Caco-2 (cell line): ENCODE results near the gene NRXN3. TPM values are rescaled to one million over a fixed set of nuclear protein-coding genes. Genes with fewer than 3 reads are reported as not detected.

Experiments used
- BruUV-seq: library from RNA; stranded (reverse); fragments of 400-500 nt; replicated peaks from 2 replicates; lab custom pipeline; 2021; lab: Mats Ljungman, UMichigan
- CTCF ChIA-PET: fragments of 300-600 bp; sonication (Branson Sonifier 250); formaldehyde crosslinking; loops from one replicate; lab custom pipeline; 2022; ENCODE audit warnings: antibody characterized with exemption; lab: Charles Lee
- POLR2A ChIA-PET: fragments of 300-600 bp; sonication (Branson Sonifier 250); formaldehyde crosslinking; loops from one replicate; lab custom pipeline; 2022; ENCODE audit warnings: antibody characterized with exemption; lab: Charles Lee
- DNase-seq, 2 experiments: peaks; one replicate each; pipeline versions ENCODE4 v3.0.0 to v3.0.0-alpha.2; 2020 to 2022
- H3K27me3 ChIP-seq: replicated peaks from 2 replicates; pipeline ENCODE4 v1.6.0; 2011; ENCODE audit warnings: low read length; ENCODE audit not compliant: control insufficient read depth, insufficient read depth
- H3K36me3 ChIP-seq: 2 replicates; pipeline ENCODE4 v1.5.1; 2011; ENCODE audit warnings: low read length; ENCODE audit not compliant: control insufficient read depth, insufficient read depth
- H3K4me1 ChIP-seq: fragments of 250-450 bp; sonication (Bioruptor Pico); 2 replicates; pipeline ENCODE4 v1.5.1; 2020; ENCODE audit warnings: mild to moderate bottlenecking
- H3K4me3 ChIP-seq: 2 replicates; pipeline ENCODE4 v1.5.1; 2011; ENCODE audit warnings: low read depth, mild to moderate bottlenecking, control low read depth, low read length
- H3K9me3 ChIP-seq: fragments of 250-450 bp; sonication (Bioruptor Pico); 2 replicates; pipeline ENCODE4 v1.5.1; 2020; ENCODE audit warnings: mild to moderate bottlenecking, moderate library complexity
- H3K27ac Mint-ChIP-seq: one replicate; pipeline ENCODE4 v1.8.0; 2022; ENCODE audit warnings: mixed read lengths; ENCODE audit not compliant: unreplicated experiment
- H3K27me3 Mint-ChIP-seq: one replicate; pipeline ENCODE4 v1.8.0; 2022; ENCODE audit warnings: mixed read lengths; ENCODE audit not compliant: insufficient read depth, unreplicated experiment
- H3K36me3 Mint-ChIP-seq: one replicate; pipeline ENCODE4 v1.8.0; 2022; ENCODE audit warnings: mild to moderate bottlenecking, mixed read lengths; ENCODE audit not compliant: insufficient read depth, unreplicated experiment
- H3K4me1 Mint-ChIP-seq: one replicate; pipeline ENCODE4 v1.8.0; 2022; ENCODE audit warnings: low read depth, mixed read lengths; ENCODE audit not compliant: unreplicated experiment
- H3K4me3 Mint-ChIP-seq: one replicate; pipeline ENCODE4 v1.8.0; 2022; ENCODE audit warnings: mild to moderate bottlenecking, moderate library complexity, mixed read lengths; ENCODE audit not compliant: unreplicated experiment
- H3K9me3 Mint-ChIP-seq: one replicate; pipeline ENCODE4 v1.8.0; 2022; ENCODE audit warnings: mixed read lengths; ENCODE audit not compliant: unreplicated experiment
- intact Hi-C: fragments of 100-400 bp; cut with micrococcal nuclease; formaldehyde crosslinking; loops from one replicate; pipeline ENCODE4 v1.10.0; 2022; ENCODE audit not compliant: unreplicated experiment
- total RNA-seq: library from RNA; stranded (reverse); gene quantifications from 2 replicates; pipeline ENCODE4 v1.2.3, GENCODE V29; 2022
- TF ChIP-seq, protein P1 (sequence below), 2 experiments: fragments of 200-600 bp in 1 of 2; IDR thresholded peaks; 1 replicate in 1 of 2; 2 replicates in 1 of 2; pipeline versions ENCODE4 v1.5.1 to v1.8.0; 2011 to 2022; ENCODE audit warnings: antibody characterized with exemption in 1 of 2, control low read depth in 1 of 2, inconsistent platforms in 1 of 2, low read depth in 1 of 2, low read length in 1 of 2, mild to moderate bottlenecking in 1 of 2, moderate library complexity in 1 of 2; ENCODE audit not compliant: insufficient read depth in 1 of 2, severe bottlenecking in 1 of 2, unreplicated experiment in 1 of 2

Gene NRXN3
- total RNA-seq, 1 experiment from 2014 or later = 12.4 TPM

DNA sequence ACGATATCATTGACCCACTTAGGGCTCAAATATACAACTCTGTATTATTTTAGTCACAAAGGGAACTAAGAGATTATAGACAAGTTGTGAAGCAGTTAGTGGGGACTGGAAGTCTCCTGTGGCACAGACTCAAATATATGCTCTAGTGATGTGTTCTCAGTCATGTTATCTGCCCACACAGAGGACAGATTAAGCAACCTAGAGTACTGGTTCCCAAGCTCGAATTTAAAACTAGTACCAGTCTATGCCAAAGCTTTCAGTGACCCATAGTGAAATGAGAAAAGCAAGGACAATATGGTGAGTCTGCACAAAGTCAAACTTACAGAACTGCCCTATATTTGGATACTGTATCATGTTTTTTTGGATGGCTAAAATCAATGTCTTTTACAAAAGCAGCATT is 1651.9 kb downstream of the NRXN3 start:
- TF ChIP-seq, protein P1, sequence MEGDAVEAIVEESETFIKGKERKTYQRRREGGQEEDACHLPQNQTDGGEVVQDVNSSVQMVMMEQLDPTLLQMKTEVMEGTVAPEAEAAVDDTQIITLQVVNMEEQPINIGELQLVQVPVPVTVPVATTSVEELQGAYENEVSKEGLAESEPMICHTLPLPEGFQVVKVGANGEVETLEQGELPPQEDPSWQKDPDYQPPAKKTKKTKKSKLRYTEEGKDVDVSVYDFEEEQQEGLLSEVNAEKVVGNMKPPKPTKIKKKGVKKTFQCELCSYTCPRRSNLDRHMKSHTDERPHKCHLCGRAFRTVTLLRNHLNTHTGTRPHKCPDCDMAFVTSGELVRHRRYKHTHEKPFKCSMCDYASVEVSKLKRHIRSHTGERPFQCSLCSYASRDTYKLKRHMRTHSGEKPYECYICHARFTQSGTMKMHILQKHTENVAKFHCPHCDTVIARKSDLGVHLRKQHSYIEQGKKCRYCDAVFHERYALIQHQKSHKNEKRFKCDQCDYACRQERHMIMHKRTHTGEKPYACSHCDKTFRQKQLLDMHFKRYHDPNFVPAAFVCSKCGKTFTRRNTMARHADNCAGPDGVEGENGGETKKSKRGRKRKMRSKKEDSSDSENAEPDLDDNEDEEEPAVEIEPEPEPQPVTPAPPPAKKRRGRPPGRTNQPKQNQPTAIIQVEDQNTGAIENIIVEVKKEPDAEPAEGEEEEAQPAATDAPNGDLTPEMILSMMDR (IDR thresholded peaks at IDR 0.05; ENCODE audit: insufficient read depth in 1 of 2, low read depth in 1 of 2, low read length in 1 of 2, severe bottlenecking in 1 of 2, unreplicated experiment in 1 of 2) = no peak
- CTCF ChIA-PET = no interaction called here

GRCh38 chr14:79825046-79825521 is 1654.9 kb downstream of the NRXN3 start:
- CTCF ChIA-PET = no interaction called here
- no peaks in the 10 kb centered on the region for H3K27me3 ChIP-seq
- no peaks in the 10 kb centered on the region for H3K9me3 Mint-ChIP-seq
- no peak overlapping the region for H3K27ac Mint-ChIP-seq
- no peaks in the 10 kb centered on the region for H3K4me1 ChIP-seq
- H3K27me3 Mint-ChIP-seq = no peaks in the 10 kb centered on the region
- intact Hi-C loops = no loop called here
- BruUV-seq = no TSS peak
- no peak overlapping the region for H3K4me3 ChIP-seq
- POLR2A ChIA-PET = interaction anchor here (0.6 kb wide), 1 partner anchor 819 kb away, joined by 12 read pairs; no protein-coding TSS in a partner anchor
- peaks cover 16% of the 10 kb centered on the region for H3K4me1 Mint-ChIP-seq
- DNase-seq = no peak
- no peaks in the 10 kb centered on the region for H3K9me3 ChIP-seq
- no peaks in the 10 kb centered on the region for H3K36me3 ChIP-seq
- TF ChIP-seq, protein P1 (IDR thresholded peaks at IDR 0.05; ENCODE audit: insufficient read depth in 1 of 2, low read depth in 1 of 2, low read length in 1 of 2, severe bottlenecking in 1 of 2, unreplicated experiment in 1 of 2) = no peak
- no peak overlapping the region for H3K4me3 Mint-ChIP-seq
- no peaks in the 10 kb centered on the region for H3K36me3 Mint-ChIP-seq

More for the DNA sequence above, 1651.9 kb downstream of the NRXN3 start:
- Mint-ChIP-seq H3K9me3 (no peaks in the 10 kb centered on the region), H3K4me1 (peaks cover 16% of the 10 kb centered on the region), H3K4me3 (no peak overlapping the region), H3K27ac (no peak overlapping the region), H3K36me3 (no peaks in the 10 kb centered on the region), H3K27me3 (no peaks in the 10 kb centered on the region)
- H3K27me3 ChIP-seq = no peaks in the 10 kb centered on the region
- H3K4me1 ChIP-seq = no peaks in the 10 kb centered on the region
- intact Hi-C loops = no loop called here
- no TSS peak for BruUV-seq
- no peaks in the 10 kb centered on the region for H3K36me3 ChIP-seq
- H3K9me3 ChIP-seq = no peaks in the 10 kb centered on the region
- H3K4me3 ChIP-seq = no peak overlapping the region
- POLR2A ChIA-PET = no interaction called here
- no peak for DNase-seq

DNA sequence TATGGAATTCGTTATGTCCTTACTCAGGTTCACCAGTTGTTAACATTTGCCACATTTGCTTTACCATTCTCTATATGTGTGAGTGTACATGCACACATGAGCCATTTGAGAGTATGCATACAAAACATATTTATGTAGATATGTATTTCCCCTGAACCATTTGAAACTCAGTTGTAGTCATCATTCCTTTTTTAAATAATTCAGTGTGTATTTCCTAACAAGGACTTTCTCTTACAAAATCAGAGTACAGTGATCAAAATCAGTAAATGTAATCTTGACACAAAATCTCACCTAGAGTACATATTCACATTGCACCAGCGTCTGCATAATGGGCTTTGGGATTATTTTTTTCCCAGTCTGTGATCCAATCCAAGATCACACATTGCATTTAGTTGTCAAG is 1656.2 kb downstream of the NRXN3 start:
- no peak overlapping the region for H3K4me3 ChIP-seq
- TF ChIP-seq, protein P1 (IDR thresholded peaks at IDR 0.05; ENCODE audit: insufficient read depth in 1 of 2, low read depth in 1 of 2, low read length in 1 of 2, severe bottlenecking in 1 of 2, unreplicated experiment in 1 of 2) = no peak
- H3K27ac Mint-ChIP-seq = no peak overlapping the region
- POLR2A ChIA-PET = interaction anchor here (0.5 kb wide), 1 partner anchor 82 kb away, joined by 12 read pairs; no protein-coding TSS in a partner anchor
- H3K4me3 Mint-ChIP-seq = no peak overlapping the region
- H3K27me3 Mint-ChIP-seq = no peaks in the 10 kb centered on the region
- H3K27me3 ChIP-seq = no peaks in the 10 kb centered on the region
- no peaks in the 10 kb centered on the region for H3K36me3 ChIP-seq
- no peak for DNase-seq
- H3K4me1 ChIP-seq = no peaks in the 10 kb centered on the region
- no TSS peak for BruUV-seq
- CTCF ChIA-PET = no interaction called here
- H3K9me3 Mint-ChIP-seq = no peaks in the 10 kb centered on the region
- intact Hi-C loops = no loop called here
- peaks cover 7% of the 10 kb centered on the region for H3K4me1 Mint-ChIP-seq
- no peaks in the 10 kb centered on the region for H3K36me3 Mint-ChIP-seq
- no peaks in the 10 kb centered on the region for H3K9me3 ChIP-seq
